Measurements from ENCODE around the gene TMA7.
A peak's percentile ranks its signal among the peaks of the same experiment; 100 is the strongest.

DNA sequence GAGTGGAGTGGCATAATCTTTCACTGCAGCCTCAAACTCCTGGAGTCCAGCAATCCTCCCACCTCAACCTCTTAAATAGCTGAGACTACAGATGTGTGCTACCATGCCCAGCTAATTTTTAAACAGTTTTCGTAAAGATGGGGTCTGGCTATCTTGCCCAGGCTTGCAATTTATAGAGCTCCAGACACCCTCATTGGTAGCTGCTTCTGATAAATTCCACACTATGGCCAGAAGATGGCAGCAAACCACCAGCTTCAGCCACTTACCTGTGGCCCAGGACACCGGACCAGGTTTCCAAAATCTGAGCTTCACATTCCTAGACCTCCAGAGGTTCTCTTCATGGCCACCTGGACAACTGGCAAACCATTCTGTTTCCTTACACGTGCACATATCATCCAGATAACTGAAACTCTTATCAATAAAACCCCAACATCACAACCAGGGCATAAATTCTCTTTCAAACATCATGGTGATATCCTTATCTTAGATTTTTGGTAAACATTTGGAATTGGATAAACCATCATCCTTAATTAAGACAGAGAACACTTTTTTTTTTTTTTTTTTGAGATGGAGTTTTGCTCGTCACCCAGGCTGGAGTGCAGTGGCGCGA is 39.1 kb upstream of the TMA7 start:
- TF ChIP-seq, protein P1, sequence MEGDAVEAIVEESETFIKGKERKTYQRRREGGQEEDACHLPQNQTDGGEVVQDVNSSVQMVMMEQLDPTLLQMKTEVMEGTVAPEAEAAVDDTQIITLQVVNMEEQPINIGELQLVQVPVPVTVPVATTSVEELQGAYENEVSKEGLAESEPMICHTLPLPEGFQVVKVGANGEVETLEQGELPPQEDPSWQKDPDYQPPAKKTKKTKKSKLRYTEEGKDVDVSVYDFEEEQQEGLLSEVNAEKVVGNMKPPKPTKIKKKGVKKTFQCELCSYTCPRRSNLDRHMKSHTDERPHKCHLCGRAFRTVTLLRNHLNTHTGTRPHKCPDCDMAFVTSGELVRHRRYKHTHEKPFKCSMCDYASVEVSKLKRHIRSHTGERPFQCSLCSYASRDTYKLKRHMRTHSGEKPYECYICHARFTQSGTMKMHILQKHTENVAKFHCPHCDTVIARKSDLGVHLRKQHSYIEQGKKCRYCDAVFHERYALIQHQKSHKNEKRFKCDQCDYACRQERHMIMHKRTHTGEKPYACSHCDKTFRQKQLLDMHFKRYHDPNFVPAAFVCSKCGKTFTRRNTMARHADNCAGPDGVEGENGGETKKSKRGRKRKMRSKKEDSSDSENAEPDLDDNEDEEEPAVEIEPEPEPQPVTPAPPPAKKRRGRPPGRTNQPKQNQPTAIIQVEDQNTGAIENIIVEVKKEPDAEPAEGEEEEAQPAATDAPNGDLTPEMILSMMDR (IDR thresholded peaks at IDR 0.05; ENCODE audit: low read depth, low read length, missing input control): peak; percentile 86
- TF ChIP-seq, protein P2, sequence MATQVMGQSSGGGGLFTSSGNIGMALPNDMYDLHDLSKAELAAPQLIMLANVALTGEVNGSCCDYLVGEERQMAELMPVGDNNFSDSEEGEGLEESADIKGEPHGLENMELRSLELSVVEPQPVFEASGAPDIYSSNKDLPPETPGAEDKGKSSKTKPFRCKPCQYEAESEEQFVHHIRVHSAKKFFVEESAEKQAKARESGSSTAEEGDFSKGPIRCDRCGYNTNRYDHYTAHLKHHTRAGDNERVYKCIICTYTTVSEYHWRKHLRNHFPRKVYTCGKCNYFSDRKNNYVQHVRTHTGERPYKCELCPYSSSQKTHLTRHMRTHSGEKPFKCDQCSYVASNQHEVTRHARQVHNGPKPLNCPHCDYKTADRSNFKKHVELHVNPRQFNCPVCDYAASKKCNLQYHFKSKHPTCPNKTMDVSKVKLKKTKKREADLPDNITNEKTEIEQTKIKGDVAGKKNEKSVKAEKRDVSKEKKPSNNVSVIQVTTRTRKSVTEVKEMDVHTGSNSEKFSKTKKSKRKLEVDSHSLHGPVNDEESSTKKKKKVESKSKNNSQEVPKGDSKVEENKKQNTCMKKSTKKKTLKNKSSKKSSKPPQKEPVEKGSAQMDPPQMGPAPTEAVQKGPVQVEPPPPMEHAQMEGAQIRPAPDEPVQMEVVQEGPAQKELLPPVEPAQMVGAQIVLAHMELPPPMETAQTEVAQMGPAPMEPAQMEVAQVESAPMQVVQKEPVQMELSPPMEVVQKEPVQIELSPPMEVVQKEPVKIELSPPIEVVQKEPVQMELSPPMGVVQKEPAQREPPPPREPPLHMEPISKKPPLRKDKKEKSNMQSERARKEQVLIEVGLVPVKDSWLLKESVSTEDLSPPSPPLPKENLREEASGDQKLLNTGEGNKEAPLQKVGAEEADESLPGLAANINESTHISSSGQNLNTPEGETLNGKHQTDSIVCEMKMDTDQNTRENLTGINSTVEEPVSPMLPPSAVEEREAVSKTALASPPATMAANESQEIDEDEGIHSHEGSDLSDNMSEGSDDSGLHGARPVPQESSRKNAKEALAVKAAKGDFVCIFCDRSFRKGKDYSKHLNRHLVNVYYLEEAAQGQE (IDR thresholded peaks at IDR 0.05): no peak
- TF ChIP-seq RXRA (IDR thresholded peaks at IDR 0.05): no peak

Data from liver (tissue), 3 donors.